K562 (cell line): ENCODE measurements around the gene ARHGAP24. TPM values are rescaled to one million over a fixed set of nuclear protein-coding genes. Genes with fewer than 3 reads are reported as not detected.

Experiments used
- ATAC-seq: fragments of 200-7000 bp; cut with Tn5 transposase; 3 replicates; pipeline ENCODE4 v1.9.1; 2020; ENCODE audit warnings: moderate library complexity
- BruUV-seq: library from RNA; stranded (reverse); fragments of 400-500 nt; replicated peaks from 2 replicates; lab custom pipeline; 2021; lab: Mats Ljungman, UMichigan
- CTCF ChIA-PET: fragments of 300-600 bp; formaldehyde crosslinking; extraction: SDS; loops from one replicate; lab custom pipeline; 2021; ENCODE audit warnings: low intra/inter-chr PET ratio; lab: Yijun Ruan, JAX
- POLR2A ChIA-PET: fragments of 300-600, 350-650 bp; sonication (Branson Sonifier 250); formaldehyde crosslinking; extraction: SDS; loops from one replicate; lab custom pipeline; 2021; ENCODE audit warnings: antibody characterized with exemption, inconsistent platforms; lab: Yijun Ruan, JAX
- DNase-seq, 4 experiments: peaks; one replicate each; pipeline versions ENCODE4 v3.0.0 to v3.0.0-alpha.2; 2011 to 2018; ENCODE audit warnings: low spot score in 3 of 4, mixed read lengths in 3 of 4; ENCODE audit errors: extremely low read depth in 1 of 4
- FAIRE-seq: peaks from 2 replicates; lab custom pipeline; 2011; peaks lifted over from hg19 to GRCh38; lab: Jason Lieb, UNC
- H2AFZ ChIP-seq: 2 replicates; pipeline ENCODE4 v1.6.0; 2011; ENCODE audit warnings: low read depth, low read length, control low read depth, inconsistent platforms
- H3K27ac ChIP-seq: fragments of 200-600 bp; 3 replicates; pipeline ENCODE4 v1.8.0; 2011; ENCODE audit warnings: low read depth, mild to moderate bottlenecking, control low read depth, inconsistent platforms, low read length, moderate library complexity, mixed read lengths; ENCODE audit errors: extremely low read depth
- H3K27me3 ChIP-seq, 2 experiments: fragments of 300-600 bp in 1 of 2; 2 replicates in 1 of 2; 3 replicates in 1 of 2; pipeline versions ENCODE4 v1.6.0 to v1.8.0; 2011; ENCODE audit warnings: inconsistent platforms in 2 of 2, low read length in 2 of 2, mild to moderate bottlenecking in 1 of 2, mixed read lengths in 1 of 2, moderate library complexity in 1 of 2; ENCODE audit not compliant: control insufficient read depth in 2 of 2, insufficient read depth in 2 of 2
- H3K36me3 ChIP-seq: fragments of 300-600 bp; 3 replicates; pipeline ENCODE4 v1.8.0; 2011; ENCODE audit warnings: mild to moderate bottlenecking, low read length, inconsistent platforms; ENCODE audit not compliant: control insufficient read depth, insufficient read depth
- H3K4me1 ChIP-seq, 2 experiments: fragments of 200-600 bp in 1 of 2; replicated peaks in 1 of 2; 2 replicates in 1 of 2; 3 replicates in 1 of 2; pipeline versions ENCODE4 v1.5.1 to v1.8.0; 2011; ENCODE audit warnings: inconsistent platforms in 2 of 2, low read length in 2 of 2, mild to moderate bottlenecking in 1 of 2, mixed read lengths in 1 of 2, moderate library complexity in 1 of 2; ENCODE audit not compliant: control insufficient read depth in 2 of 2, insufficient read depth in 2 of 2
- H3K4me2 ChIP-seq: 2 replicates; pipeline ENCODE4 v1.6.1; 2011; ENCODE audit warnings: low read length, control low read depth, inconsistent platforms, mixed read lengths; ENCODE audit not compliant: insufficient read depth
- H3K4me3 ChIP-seq: fragments of 200-600 bp; sonication (generic), shearing (Covaris generic); 2 replicates; pipeline ENCODE4 v1.5.1; 2016; ENCODE audit warnings: control low read depth, inconsistent platforms
- H3K79me2 ChIP-seq: fragments of 200-600 bp; 3 replicates; pipeline ENCODE4 v1.8.0; 2011; ENCODE audit warnings: low read length, inconsistent platforms; ENCODE audit not compliant: control insufficient read depth, insufficient read depth
- H3K9ac ChIP-seq, 2 experiments: 2 replicates each; pipeline versions ENCODE4 v1.6.0 to v1.6.1; 2011; ENCODE audit warnings: low read depth in 2 of 2, low read length in 2 of 2, control low read depth in 1 of 2, inconsistent platforms in 1 of 2, mild to moderate bottlenecking in 1 of 2, mixed read lengths in 1 of 2; ENCODE audit not compliant: insufficient read depth in 1 of 2
- H3K9me1 ChIP-seq: one replicate; pipeline ENCODE4 v1.6.0; 2011; ENCODE audit warnings: inconsistent platforms, mild to moderate bottlenecking, low read length, moderate library complexity; ENCODE audit not compliant: control insufficient read depth, insufficient read depth
- H3K9me3 ChIP-seq: replicated peaks from 2 replicates; pipeline ENCODE4 v1.5.1; 2011; ENCODE audit warnings: low read depth, low read length, inconsistent platforms; ENCODE audit not compliant: control insufficient read depth, insufficient read depth
- H4K20me1 ChIP-seq: replicated peaks from 2 replicates; pipeline ENCODE4 v1.6.1; 2011; ENCODE audit warnings: low read length, inconsistent platforms, mixed read lengths; ENCODE audit not compliant: control insufficient read depth, insufficient read depth
- CCNT2 ChIP-seq: IDR thresholded peaks from 2 replicates; pipeline ENCODE4 v1.6.1; 2011; ENCODE audit warnings: borderline replicate concordance, low read depth, mild to moderate bottlenecking, moderate library complexity, mixed read lengths, low read length; ENCODE audit not compliant: insufficient read length; ENCODE audit errors: extremely low read depth
- EHMT2 ChIP-seq: fragments of 450-650 bp; IDR thresholded peaks from 2 replicates; pipeline ENCODE4 v1.6.1; 2018; ENCODE audit warnings: antibody characterized with exemption
- HDAC6 ChIP-seq: IDR thresholded peaks from 2 replicates; pipeline ENCODE4 v1.6.1; 2012; ENCODE audit warnings: low read depth, mild to moderate bottlenecking, control low read depth, inconsistent platforms, low read length, moderate library complexity
- HES1 ChIP-seq: fragments of 450-650 bp; IDR thresholded peaks from 2 replicates; pipeline ENCODE4 v1.6.1; 2016; ENCODE audit warnings: low read depth, mild to moderate bottlenecking, moderate library complexity
- KHSRP ChIP-seq: fragments of 450-650 bp; IDR thresholded peaks from 2 replicates; pipeline ENCODE4 v1.6.1; 2017
- PHB ChIP-seq: fragments of 250-450 bp; sonication (Bioruptor Pico); IDR thresholded peaks from 2 replicates; pipeline ENCODE4 v1.5.0; 2021
- TAF15 ChIP-seq: fragments of 200-400 bp; formaldehyde crosslinking; IDR thresholded peaks from 2 replicates; pipeline ENCODE4 v1.6.1; 2017; ENCODE audit warnings: mild to moderate bottlenecking, low read depth, low read length, moderate library complexity
- TEAD1 ChIP-seq, 2 experiments: fragments of 450-650 bp in 1 of 2; sonication (generic) in 1 of 2; formaldehyde crosslinking; IDR thresholded peaks; 2 replicates each; pipeline versions ENCODE4 v1.4.0 to v1.8.0; 2020 to 2022; ENCODE audit warnings: mild to moderate bottlenecking in 2 of 2, missing genetic modification reagents in 1 of 2
- ZKSCAN8 ChIP-seq: fragments of 200-800 bp; sonication (Bioruptor generic); IDR thresholded peaks from 2 replicates; pipeline ENCODE4 v1.6.1; 2016; ENCODE audit warnings: missing genetic modification characterization, missing compliant biosample characterization
- ZNF589 ChIP-seq: fragments of 200-800 bp; sonication (Bioruptor generic); IDR thresholded peaks from 2 replicates; pipeline ENCODE4 v1.6.1; 2016; ENCODE audit warnings: low read depth, missing genetic modification characterization, missing compliant biosample characterization
- ZNF644 ChIP-seq: fragments of 200-800 bp; sonication (Bioruptor generic); IDR thresholded peaks from 2 replicates; pipeline ENCODE4 v1.6.1; 2016; ENCODE audit warnings: low read depth, missing genetic modification characterization, missing compliant biosample characterization
- WGBS: fragments of 100-300 bp; shearing (Covaris generic); methylation state at CpG from one replicate; pipeline ENCODE4 v1.1.6; 2016; ENCODE audit warnings: low coverage, mixed read lengths; ENCODE audit not compliant: insufficient coverage; ENCODE audit errors: missing lambda C conversion rate; 5-methylcytosine and 5-hydroxymethylcytosine counted together
- in situ Hi-C: fragments of 300-500 bp; cut with MboI; formaldehyde crosslinking; loops from 4 replicates; pipeline ENCODE4 v1.15.0; 2018; ENCODE audit warnings: inconsistent platforms, mixed read lengths
- intact Hi-C: fragments of 100-400 bp; cut with micrococcal nuclease; formaldehyde crosslinking; loops from 2 replicates; pipeline ENCODE4 v1.14.2; 2022
- polyA plus RNA-seq, 8 experiments: library from polyadenylated mRNA; depleted of rRNA in 4 of 8; stranded (reverse) in 5 of 8; unstranded in 3 of 8; fragments of >200 nt; fragmentation: Nextera tagmentation in 2 of 8; fragmentation: Illumina TruSeq in 1 of 8; extraction: Ambion mirVana in 2 of 8; extraction: Trizol in 1 of 8; gene quantifications; 2 replicates each; pipeline versions ENCODE4 v1.2.1 to v1.2.3, GENCODE V29; 2011 to 2014; ENCODE audit warnings: inconsistent platforms in 1 of 8, missing spikeins in 1 of 8
- total RNA-seq, 7 experiments: library from RNA; depleted of rRNA in 6 of 7; stranded (reverse); fragments of >200 nt in 6 of 7; fragmentation: Illumina TruSeq in 2 of 7; extraction: Trizol in 2 of 7; gene quantifications; 2 replicates each; pipeline versions ENCODE4 v1.2.1 to v1.2.3, GENCODE V29; 2011 to 2021; ENCODE audit warnings: low replicate concordance in 1 of 7
- TF ChIP-seq, protein P1 (sequence below), 2 experiments: fragments of 450-650 bp; conservative IDR thresholded peaks; 2 replicates each; pipeline ENCODE4 v1.6.1; 2017; ENCODE audit warnings: mild to moderate bottlenecking in 2 of 2, moderate library complexity in 2 of 2

The ARHGAP24 gene
- total and polyA plus RNA-seq, 9 of the 15 experiments (the other 6 are each of a cell fraction or from before 2014, with no cell fraction given), result 8.0 to 22.6 (median 14.0) TPM

GRCh38 chr4:85514117-85514516, 39.2 kb downstream of the ARHGAP24 start:
- ATAC-seq (no peak), DNase-seq (no peak), FAIRE-seq (no peak)
- H3K27me3 ChIP-seq, result peaks cover 0 to 5% of the 10 kb centered on the region in 2 experiments; a peak in 2 of 5 replicates
- H3K36me3 ChIP-seq, result no peaks in the 10 kb centered on the region
- H3K9me1 ChIP-seq, result no peaks in the 10 kb centered on the region
- WGBS, result 8% methylated on average over 1 of the region's 1 CpG
- no peak for TF ChIP-seq EHMT2
- TF ChIP-seq ZKSCAN8 (CRISPR knock-in tag), result no peak
- TF ChIP-seq, protein P1, sequence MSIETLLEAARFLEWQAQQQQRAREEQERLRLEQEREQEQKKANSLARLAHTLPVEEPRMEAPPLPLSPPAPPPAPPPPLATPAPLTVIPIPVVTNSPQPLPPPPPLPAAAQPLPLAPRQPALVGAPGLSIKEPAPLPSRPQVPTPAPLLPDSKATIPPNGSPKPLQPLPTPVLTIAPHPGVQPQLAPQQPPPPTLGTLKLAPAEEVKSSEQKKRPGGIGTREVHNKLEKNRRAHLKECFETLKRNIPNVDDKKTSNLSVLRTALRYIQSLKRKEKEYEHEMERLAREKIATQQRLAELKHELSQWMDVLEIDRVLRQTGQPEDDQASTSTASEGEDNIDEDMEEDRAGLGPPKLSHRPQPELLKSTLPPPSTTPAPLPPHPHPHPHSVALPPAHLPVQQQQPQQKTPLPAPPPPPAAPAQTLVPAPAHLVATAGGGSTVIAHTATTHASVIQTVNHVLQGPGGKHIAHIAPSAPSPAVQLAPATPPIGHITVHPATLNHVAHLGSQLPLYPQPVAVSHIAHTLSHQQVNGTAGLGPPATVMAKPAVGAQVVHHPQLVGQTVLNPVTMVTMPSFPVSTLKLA (conservative IDR thresholded peaks at IDR 0.05), result no peak
- TF ChIP-seq TAF15, result no peak
- TF ChIP-seq PHB (CRISPR knock-in tag), result no peak
- no peak for TF ChIP-seq CCNT2
- TF ChIP-seq HDAC6, result no peak
- TF ChIP-seq ZNF644 (tag), result no peak
- no peak for TF ChIP-seq TEAD1 (CRISPR knock-in tag; IDR thresholded peaks at IDR 0.05)
- no peak for TF ChIP-seq ZNF589 (CRISPR knock-in tag)
- no peak for TF ChIP-seq HES1
- TF ChIP-seq KHSRP, result no peak
- CTCF ChIA-PET, result no interaction called here
- H2AFZ ChIP-seq, result no peak overlapping the region
- no peak overlapping the region for H3K4me3 ChIP-seq
- H3K9me3 ChIP-seq, result no peaks in the 10 kb centered on the region
- H3K4me2 ChIP-seq, result no peak overlapping the region
- no TSS peak for BruUV-seq
- no peaks in the 10 kb centered on the region for H4K20me1 ChIP-seq
- intact Hi-C loops, result loop anchor here (10.0 kb wide), 1 partner anchor 231 kb away; no protein-coding TSS in a partner anchor
- POLR2A ChIA-PET, result no interaction called here
- no peaks in the 10 kb centered on the region for H3K79me2 ChIP-seq
- H3K9ac ChIP-seq, result no peak overlapping the region
- H3K27ac ChIP-seq, result no peak overlapping the region
- H3K4me1 ChIP-seq, result no peaks in the 10 kb centered on the region
- in situ Hi-C loops, result no loop called here
